SHP77 (cell line): ENCODE results near the gene CTBP1.

ENCODE experiments used
- DNase-seq, 2 experiments: peaks; one replicate each; lab custom pipeline; 2025; lab: John Stamatoyannopoulos, UW

Gene CTBP1

DNA sequence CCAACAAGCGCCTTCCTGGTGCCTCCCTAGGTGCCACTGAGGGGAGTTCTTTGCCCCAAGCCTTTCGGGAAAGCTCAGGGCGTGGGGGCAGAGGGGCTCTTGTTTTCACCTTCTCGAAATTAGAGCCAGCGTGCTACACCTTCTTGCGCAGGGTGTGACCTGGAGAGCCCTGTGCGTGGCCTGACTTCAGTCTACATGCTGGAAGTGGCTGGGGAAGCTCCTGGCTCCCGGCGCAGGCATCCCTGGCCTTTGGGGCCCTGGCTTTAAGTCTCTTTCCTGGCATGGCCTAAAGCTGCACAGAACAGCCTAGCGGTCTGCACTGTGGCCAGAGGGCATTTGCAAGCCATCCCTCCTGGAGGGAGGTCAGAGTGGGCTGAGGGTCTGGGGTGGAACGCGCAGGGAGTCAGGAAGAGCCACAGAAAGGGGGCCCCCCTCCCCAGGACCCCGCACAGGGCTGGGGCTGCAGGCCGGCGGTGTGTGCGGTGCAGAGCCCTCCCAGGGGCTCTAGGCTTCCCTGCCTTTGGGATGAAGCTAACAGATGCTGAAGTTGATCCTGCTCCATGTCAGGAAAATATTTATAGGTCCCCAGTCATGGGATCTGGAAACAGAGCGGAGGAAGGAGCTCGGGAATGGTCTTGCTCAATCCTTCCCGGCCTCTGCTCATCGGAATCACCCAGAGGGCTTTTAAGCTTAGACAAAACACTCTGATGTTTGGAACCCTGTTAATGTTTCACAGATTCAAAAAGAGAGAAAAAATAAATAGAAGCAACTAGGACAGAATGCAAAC lies 75.8 kb downstream of the CTBP1 start:
- no peak for DNase-seq

DNA sequence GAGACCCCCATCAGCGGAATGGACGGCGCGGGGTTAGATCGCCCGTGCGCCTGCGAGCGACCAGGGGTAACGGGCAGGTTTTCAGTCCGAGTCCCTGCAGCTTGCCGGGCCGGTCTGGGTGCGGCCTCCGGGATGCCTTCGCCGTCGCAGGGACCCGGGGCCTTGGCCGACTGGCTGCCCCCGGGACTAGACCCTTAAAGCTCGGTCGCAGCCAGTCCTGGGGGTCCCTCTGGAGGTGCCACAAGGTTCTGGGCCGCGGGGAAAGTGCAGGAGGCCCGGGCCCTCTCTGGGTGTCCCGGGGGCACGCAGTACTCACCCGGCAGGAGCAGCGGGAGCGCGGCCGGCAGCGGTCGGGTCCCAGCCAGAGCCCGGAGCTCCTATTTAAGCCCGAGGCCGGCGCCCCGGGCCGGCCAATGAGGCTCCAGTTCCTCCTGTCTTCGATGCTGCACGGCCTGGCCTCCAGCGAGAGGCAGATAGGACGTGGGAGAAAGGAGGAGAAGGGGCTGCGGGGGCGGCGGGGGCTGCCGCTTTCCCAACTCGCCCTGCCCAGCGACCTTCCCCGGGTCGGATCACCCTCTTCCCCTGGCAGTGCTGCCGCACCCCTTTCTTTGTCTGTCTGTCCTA lies 76.6 kb downstream of the CTBP1 start, which contains the start of gene SPON2:
Gene SPON2 (minus strand): TSS at position 356 of the 624 bp plus-strand sequence.
- DNase-seq, result no peak

DNA sequence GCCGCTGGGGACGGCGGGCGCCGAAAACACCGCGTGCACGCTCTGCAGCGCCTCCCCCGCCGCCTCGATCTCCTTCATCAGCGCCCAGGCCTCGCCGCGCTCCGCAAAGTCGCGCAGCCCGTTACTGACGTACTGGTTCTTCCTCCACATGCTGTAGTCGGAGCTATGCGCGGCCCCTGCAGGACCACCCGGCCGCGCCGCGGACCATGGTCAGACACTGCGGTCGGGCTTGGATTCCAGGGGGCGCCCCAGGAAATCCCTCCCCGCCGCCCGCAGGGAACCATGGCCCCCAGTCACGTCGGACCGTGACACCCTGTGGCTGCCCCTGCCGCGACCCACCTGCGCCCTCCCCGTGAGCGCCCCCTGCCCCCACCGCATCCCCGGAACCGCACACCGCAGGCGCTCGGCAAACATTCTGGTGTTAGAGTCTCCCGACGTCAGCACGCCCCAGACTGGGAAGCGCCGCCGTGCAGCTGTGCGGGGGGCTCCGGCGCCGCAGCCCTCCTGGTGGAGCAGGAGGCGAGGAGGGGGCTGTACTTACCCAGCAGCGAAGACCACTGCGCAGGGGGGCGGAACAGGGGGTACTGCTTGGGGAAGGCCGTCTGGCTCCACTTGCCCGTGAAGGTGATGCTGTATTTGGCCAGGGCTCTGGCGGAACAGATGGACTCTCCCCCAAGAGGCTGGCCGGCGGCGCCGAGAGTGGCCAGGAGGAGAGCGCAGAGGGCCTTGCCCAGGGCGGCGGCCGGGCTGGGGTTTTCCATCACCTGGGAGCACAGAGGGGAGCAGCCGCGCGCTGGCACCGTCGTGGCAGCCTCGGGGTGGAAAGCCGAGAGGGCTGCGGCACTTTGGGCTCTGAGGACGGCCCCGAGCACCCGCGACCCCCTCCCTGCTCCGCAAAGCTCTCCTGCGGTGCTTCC lies 77.4 kb downstream of the CTBP1 start:
- no peak for DNase-seq

DNA sequence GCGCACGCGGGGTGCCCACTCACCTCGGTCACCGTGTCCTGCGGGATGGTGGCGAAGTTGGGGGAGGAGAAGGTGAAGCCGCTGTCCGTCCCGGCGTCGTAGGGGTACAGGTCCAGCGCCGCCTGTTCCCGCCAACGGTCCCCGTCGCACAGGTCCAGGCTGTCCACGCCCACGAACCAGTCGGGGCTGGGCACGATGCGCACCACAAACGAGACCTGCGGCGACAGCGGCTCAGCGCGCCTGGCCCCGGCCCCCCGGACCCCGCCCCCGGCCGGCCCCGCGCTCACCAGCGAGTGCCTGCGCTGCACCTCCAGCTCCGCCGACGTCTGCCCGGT lies 78.0 kb downstream of the CTBP1 start:
- no peak for DNase-seq

DNA sequence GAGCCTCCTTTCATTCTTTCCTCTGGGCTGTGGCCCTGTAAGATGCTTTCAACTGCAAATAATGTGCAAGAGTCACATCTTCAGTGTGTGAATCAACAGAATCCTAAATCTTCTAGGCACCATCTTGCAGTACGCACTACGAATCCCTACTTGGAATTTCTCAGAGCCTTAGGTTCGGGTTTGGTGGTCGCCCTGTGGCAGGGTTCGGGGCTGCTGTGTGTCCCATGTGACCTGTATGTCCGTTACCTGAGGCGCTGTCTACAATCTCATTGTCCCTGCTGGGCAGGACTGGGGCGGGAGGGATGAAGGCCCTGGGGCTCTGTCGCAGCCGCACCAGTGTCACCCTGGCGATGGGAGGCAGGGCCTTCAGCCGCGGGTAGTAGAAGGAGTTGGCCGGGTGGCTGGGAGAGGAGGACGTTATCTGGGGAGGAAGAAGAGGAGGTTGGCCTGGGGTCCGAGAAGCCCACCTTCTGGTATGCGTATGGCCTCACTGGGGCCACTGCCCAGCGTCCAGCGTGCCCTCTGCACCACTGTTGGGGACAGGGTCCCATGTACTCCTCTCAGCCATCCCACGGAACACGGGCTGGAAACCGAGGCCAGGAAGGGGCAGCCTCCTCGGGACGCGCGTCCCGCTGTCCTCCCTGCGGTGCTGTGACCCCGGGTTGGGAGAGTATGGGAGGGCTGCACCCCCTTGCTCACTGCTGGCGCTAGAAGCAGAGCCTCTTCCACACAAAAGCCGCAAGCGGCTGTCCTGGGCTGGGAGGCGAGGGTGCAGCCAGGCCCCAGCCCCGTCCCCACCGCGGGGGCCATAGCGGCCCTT lies 78.6 kb downstream of the CTBP1 start:
- DNase-seq, result no peak

DNA sequence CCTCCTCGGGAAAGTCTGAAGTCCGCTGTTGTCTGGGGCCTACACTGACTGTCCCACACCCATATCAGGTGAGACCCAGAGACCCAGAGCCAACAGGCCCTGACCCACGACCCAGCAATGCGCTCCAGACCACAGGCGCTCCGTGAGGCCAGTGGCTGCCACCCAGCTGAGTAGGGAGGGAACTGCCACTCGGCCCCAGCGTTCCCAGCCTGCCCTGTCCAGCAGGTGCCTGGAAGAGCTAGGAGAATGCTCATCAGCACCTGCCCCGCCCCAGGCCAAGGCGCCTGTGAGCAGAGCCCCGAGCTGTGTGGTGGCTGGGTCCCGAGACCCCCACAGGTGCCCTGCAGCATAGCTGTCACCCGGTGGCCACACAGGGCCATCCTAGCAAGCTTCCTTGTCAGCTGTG lies 79.2 kb downstream of the CTBP1 start:
- DNase-seq, result no peak

DNA sequence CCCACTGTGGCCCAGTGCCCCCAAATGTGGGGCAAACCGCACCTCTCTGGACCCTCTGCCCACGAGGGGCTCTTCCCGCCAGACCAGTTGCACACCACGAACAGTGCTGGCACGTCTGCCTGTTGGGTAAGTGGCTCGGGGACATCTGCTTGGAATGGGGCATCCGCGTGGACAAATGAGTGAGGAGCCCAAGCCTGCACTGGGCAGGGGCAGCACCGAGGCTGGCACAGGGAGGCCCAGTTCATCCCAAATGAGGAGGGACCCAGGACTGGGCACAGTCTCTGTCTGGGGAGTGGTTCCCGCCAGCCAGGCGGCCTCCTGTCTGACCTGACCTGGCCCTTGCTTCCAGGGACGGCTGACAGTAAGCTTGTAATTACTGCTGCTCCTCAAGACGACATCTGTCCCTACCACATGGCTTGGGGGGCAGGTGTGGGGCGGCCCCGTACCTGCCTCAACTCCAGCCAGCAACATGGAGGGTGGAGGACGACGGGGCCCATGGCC lies 79.7 kb downstream of the CTBP1 start:
- DNase-seq, result no peak

DNA sequence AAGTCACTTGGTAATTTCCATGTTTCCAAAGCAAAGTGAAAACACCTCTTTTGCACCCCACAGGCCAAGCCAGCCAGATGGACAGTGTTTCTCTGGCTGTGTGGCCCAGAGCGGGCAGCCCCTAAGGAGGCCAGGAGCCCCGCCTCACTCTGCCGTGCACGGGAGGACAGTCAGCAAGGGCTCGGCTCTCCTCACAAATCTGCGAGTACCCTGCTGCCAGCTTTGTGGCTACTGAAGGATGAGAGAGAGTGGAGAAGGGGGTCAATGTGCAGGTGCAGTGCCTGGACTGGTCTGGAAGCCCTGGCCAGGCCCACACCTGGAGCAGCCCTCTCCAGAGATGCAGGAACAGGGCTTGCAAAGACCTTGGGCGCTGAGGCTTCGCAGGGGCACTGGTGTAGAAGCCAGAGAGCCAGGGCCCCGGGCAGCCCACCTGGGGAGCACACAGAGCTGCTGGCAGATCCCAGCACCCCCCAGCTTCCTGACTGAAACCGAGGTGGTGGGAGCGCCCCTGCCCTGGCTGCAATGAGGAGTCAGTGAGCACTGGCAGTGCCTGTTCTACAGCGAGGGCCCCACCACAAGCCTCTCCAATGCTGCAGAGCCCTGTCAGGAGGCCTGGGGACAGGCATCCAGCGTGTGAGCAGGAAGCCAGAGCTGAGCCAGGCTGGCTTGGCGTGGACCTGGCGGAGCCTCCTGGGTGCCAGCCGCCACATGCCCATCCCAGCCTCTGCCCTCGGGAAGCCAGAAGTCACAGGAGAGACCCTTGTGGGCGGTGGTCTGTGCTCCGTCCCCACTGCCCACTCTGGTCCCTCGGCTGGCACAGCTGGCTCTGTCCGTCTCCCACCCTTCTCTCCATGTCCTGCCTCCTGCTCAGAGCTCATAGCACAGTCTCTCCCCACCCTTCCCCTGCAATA lies 80.5 kb downstream of the CTBP1 start:
- no peak for DNase-seq

DNA sequence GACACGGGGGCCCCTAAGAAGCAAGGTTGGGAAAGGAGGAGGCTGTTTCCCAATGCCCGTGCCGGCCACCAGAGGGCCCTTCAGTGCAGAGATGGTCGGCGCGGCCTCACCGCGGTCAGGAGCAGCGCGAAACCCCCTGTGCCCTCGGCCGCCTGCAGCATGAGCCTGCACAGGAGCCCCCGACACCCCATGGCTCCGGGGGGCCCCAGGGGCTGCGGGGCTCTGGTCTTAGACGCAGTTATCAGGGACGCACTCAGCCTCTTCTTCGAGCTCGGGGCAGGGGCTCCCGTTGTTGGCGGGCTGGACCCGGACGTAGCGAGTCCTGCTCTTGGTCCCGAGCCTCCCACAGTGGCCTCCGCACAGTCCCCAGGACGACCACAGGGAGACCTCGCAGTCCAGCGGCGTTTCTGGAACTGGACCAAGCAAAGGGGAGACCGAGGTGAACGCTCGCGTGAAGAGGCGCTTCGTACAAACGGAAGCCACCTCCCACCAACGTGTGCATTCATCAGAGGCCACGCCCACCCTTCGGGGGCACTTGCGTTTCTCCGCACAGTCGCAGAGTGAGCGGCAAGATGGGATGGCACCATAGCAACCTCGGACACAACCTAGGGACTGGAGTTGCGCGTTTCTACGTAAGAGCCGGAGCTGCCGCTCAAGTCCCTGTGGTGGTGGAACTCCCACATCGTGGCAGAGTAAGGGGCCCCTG lies 81.5 kb downstream of the CTBP1 start:
- peak; percentile 81 to 85 for DNase-seq

DNA sequence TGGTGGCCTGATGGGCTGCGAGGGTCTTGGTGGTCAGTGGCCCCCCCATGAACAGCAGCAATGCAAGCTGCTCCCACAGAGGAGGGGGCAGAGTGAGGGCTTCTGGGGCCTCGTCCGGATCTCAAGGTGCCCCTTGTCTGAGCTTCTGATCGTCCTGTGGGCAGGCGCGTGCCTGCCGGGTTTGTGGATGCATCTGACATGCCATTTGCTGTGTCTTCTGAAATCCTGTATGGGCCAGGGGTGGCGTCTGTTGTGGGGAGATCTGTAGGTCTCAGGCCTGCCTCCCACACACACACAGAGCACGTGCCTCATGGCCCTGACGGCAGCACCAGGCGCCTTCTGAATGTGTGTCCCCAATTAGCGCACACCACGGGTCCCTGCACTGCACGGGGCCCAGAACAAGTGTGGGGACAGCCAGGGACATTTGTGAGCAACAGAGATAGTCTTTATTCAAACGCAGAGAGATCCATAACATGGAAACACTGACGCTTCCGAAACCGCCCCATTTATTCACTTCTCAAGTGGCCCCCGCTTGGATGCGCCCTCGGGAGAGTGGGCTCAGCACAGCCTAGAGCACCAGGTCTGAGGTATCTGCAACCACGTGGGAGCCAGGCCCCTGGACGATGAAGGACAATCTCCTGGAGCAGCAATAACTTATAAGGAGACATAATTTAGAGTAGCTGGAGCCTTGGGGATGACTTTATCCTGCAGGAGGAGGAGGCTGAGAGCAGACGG lies 82.3 kb downstream of the CTBP1 start:
- no peak for DNase-seq

DNA sequence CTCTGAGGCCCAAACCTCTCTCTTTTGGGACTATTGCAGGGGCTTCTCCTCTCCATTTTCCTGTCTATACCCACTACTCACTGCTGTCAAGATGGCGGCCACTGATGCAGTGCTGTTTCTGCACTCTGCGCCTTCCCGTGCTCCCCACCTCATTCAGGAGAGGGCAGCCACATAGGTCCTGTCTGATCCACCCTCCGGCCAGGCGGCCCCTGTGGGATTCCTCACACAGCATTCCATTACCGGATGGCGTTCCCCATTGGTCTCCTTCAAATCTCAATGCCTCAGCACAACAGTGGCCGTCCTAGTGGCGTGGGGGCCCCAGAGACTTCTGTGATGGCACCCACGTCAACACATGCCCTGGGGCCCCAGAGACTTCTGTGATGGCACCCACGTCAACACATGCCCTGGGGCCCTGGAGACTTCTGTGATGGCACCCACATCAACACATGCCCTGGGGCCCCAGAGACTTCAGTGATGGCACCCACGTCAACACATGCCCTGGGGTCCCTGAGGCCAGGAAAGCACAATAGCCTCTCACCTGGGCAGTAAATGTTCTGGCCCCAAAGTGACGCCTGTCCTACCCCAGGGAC lies 83.9 kb downstream of the CTBP1 start:
- DNase-seq, result no peak

DNA sequence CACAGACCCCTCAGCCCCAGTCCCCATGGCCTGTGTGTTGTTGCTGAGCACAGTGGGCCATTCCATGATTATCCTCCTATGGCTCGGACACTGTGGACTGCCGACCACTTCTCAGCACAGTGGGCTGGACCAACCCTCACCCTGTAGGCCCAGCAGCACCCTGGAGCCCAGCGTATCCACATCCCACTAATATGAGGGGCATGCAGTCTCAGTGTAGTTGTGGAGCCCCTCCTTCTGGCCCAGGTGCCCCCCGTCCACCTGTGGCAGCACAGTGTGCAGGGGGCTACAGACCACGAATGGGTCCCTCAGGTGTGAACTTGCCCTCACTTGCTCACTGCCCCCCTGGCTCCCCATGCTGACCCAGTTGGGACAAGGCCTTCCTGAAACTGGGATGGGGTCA lies 84.5 kb downstream of the CTBP1 start:
- no peak for DNase-seq

DNA sequence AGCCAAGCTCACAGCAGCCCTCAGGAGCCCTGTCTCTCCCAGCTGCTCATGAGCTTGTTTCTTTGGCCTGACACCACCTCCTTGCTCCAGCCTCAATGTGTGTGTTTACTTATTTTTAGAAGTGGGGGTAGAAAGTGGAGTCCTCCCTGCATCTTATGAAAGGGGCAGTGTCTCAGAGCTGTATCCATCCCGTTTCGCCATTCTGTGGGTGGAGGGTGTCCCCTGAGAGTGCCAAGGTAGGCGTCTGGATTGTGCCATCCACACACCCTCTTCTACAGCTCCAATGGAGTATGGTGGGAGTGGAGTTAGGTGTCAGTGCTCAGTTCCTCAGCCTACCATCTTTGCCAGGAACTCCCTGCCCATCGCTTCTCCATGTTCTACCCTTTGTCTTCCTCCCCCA lies 84.9 kb downstream of the CTBP1 start:
- DNase-seq, result no peak
